RWPE1 (cell line): ENCODE measurements around the gene SLC17A1.

ENCODE experiments used
- CTCF ChIA-PET: fragments of 350-600 bp; sonication (Branson Sonifier 250); formaldehyde crosslinking; extraction: SDS; loops from one replicate; lab custom pipeline; 2021; lab: Yijun Ruan, JAX
- POLR2A ChIA-PET: fragments of 400-600 bp; formaldehyde crosslinking; extraction: SDS; loops from one replicate; lab custom pipeline; 2020; ENCODE audit warnings: antibody characterized with exemption; ENCODE audit not compliant: low non-redundant PET; lab: Yijun Ruan, JAX
- DNase-seq: peaks from one replicate; pipeline ENCODE4 v3.0.0; 2012; ENCODE audit warnings: low spot score
- H3K27ac ChIP-seq: fragments of 450-650 bp; 2 replicates; pipeline ENCODE4 v1.5.1; 2017
- TF ChIP-seq, protein P1 (sequence below): fragments of 450-650 bp; conservative IDR thresholded peaks from 2 replicates; pipeline ENCODE4 v1.5.1; 2017; ENCODE audit warnings: low read depth, mild to moderate bottlenecking

The SLC17A1 gene

GRCh38 chr6:25863360-25863759 lies 31.5 kb upstream of the SLC17A1 start:
- H3K27ac ChIP-seq: no peak overlapping the region
- POLR2A ChIA-PET: interaction anchor here (0.7 kb wide), 1 partner anchor 63 kb away, joined by 3 read pairs; no protein-coding TSS in a partner anchor
- TF ChIP-seq, protein P1, sequence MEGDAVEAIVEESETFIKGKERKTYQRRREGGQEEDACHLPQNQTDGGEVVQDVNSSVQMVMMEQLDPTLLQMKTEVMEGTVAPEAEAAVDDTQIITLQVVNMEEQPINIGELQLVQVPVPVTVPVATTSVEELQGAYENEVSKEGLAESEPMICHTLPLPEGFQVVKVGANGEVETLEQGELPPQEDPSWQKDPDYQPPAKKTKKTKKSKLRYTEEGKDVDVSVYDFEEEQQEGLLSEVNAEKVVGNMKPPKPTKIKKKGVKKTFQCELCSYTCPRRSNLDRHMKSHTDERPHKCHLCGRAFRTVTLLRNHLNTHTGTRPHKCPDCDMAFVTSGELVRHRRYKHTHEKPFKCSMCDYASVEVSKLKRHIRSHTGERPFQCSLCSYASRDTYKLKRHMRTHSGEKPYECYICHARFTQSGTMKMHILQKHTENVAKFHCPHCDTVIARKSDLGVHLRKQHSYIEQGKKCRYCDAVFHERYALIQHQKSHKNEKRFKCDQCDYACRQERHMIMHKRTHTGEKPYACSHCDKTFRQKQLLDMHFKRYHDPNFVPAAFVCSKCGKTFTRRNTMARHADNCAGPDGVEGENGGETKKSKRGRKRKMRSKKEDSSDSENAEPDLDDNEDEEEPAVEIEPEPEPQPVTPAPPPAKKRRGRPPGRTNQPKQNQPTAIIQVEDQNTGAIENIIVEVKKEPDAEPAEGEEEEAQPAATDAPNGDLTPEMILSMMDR: no peak
- DNase-seq: no peak
- CTCF ChIA-PET: interaction anchor here (0.5 kb wide), 1 partner anchor 84 kb away, joined by 3 read pairs; no protein-coding TSS in a partner anchor

DNA sequence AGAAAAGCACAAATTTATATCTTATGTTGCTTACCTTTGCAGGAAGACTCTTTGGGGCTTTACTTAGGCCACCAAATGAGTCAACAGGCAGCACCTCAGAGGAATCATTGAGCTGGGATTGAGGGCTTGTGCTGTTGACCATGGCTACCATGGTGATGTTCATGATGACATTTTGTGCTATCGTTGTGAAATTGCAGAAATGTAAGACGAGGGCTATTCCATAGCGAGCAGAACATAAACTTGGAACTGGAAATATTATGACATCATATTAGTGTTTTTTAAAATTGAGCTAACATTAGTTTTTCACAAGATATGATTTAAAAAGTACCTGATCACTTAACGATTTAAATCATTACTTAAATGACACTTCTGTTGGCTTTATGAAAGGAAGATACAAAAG lies 30.3 kb upstream of the SLC17A1 start:
- TF ChIP-seq, protein P1: no peak
- DNase-seq: no peak
- POLR2A ChIA-PET: no interaction called here
- CTCF ChIA-PET: interaction anchor here (0.7 kb wide), 1 partner anchor 457 kb away, joined by 3 read pairs; no protein-coding TSS in a partner anchor
- no peak overlapping the region for H3K27ac ChIP-seq

DNA sequence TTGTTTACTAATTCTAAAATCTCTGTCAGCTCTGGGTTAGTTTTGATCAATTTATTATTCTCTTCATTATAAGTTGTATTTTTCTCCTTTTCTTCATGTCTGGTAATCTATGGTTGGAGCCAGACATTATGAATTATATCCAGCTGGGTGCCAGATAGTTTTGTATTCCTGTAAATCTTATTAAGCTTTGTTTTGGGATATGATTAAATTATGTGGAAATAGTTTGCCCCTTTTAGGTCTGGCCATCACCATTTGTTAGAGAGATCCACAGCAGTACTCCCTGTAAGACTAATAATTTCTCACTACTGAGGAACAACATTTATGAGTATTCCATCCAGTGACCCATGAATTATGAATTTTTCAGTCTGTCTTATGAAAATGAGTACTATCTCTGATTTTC lies 20.9 kb upstream of the SLC17A1 start:
- TF ChIP-seq, protein P1: no peak
- DNase-seq: no peak
- CTCF ChIA-PET: no interaction called here
- POLR2A ChIA-PET: no interaction called here
- H3K27ac ChIP-seq: no peak overlapping the region

GRCh38 chr6:25851961-25852360 lies 20.1 kb upstream of the SLC17A1 start:
- TF ChIP-seq, protein P1: no peak
- DNase-seq: no peak
- no peak overlapping the region for H3K27ac ChIP-seq
- POLR2A ChIA-PET: no interaction called here
- CTCF ChIA-PET: interaction anchor here (0.7 kb wide), 1 partner anchor 610 kb away, joined by 3 read pairs; no protein-coding TSS in a partner anchor

GRCh38 chr6:25844518-25844917 lies 12.7 kb upstream of the SLC17A1 start:
- DNase-seq: no peak
- POLR2A ChIA-PET: no interaction called here
- no peak overlapping the region for H3K27ac ChIP-seq
- TF ChIP-seq, protein P1: no peak
- CTCF ChIA-PET: no interaction called here

- H3K27ac ChIP-seq: no peak overlapping the region
- TF ChIP-seq, protein P1: no peak
- ChIA-PET POLR2A (no interaction called here), CTCF (no interaction called here)
- no peak for DNase-seq
Measured at GRCh38 chr6:25842526-25842925, 10.7 kb upstream of the SLC17A1 start.
